Thymus (tissue), 11 donors: Measurements from ENCODE around the gene LATS2. TPM values are rescaled to one million over a fixed set of nuclear protein-coding genes. Genes with fewer than 3 reads are reported as not detected.
"Not testable (repeated sequence)": the region's sequence is repeated elsewhere in the genome, so short reads cannot be mapped to it uniquely, and the experiment has no call there.

Experiments
- DNase-seq, 9 donors: peaks; one replicate each; pipeline ENCODE4 v3.0.0-alpha.2; 2013; ENCODE audit warnings: low spot score in 9 of 9, low read depth in 6 of 9, missing footprints in 1 of 9
- H3K27ac ChIP-seq, 2 donors: one replicate each; pipeline ENCODE4 v1.5.1; 2013; ENCODE audit warnings: control low read depth in 1 of 2, low read depth in 1 of 2, low read length in 1 of 2, mild to moderate bottlenecking in 1 of 2, moderate library complexity in 1 of 2
- H3K27me3 ChIP-seq, 2 donors: one replicate each; pipeline ENCODE4 v1.5.1; 2013; ENCODE audit warnings: low read length in 1 of 2; ENCODE audit not compliant: control insufficient read depth in 2 of 2, insufficient read depth in 1 of 2
- H3K36me3 ChIP-seq, 2 donors: one replicate each; pipeline ENCODE4 v1.5.1; 2013; ENCODE audit warnings: low read length in 1 of 2, mild to moderate bottlenecking in 1 of 2, moderate library complexity in 1 of 2; ENCODE audit not compliant: control insufficient read depth in 2 of 2, insufficient read depth in 2 of 2
- H3K4me1 ChIP-seq, 2 donors: one replicate each; pipeline ENCODE4 v1.5.1; 2013; ENCODE audit warnings: low read length in 2 of 2; ENCODE audit not compliant: control insufficient read depth in 2 of 2, insufficient read depth in 2 of 2
- H3K4me3 ChIP-seq, 2 donors: one replicate each; pipeline ENCODE4 v1.5.1; 2013; ENCODE audit warnings: low read length in 2 of 2, control low read depth in 1 of 2, mild to moderate bottlenecking in 1 of 2
- H3K9me3 ChIP-seq, 2 donors: one replicate each; pipeline ENCODE4 v1.5.1; 2013; ENCODE audit warnings: low read length in 1 of 2, mild to moderate bottlenecking in 1 of 2; ENCODE audit not compliant: control insufficient read depth in 2 of 2, insufficient read depth in 1 of 2
- WGBS: extraction: QIAGEN DNeasy Blood & Tissue Kit; methylation state at CpG from one replicate; pipeline ENCODE4 v1.1.7; 2013; 5-methylcytosine and 5-hydroxymethylcytosine counted together
- polyA plus RNA-seq: library from polyadenylated mRNA; stranded (reverse); fragments of 200-250 nt; gene quantifications from one replicate; pipeline ENCODE4 v1.2.3, GENCODE V29; 2013
- total RNA-seq: library from RNA; stranded (reverse); fragments of 120-200 nt; gene quantifications from one replicate; pipeline ENCODE4 v1.2.4, GENCODE V29; 2013
- donor health status: healthy.

LATS2 gene
- total and polyA plus RNA-seq, 2 donors = 1.2 to 4.6 TPM

GRCh38 chr13:21053231-21053630 is 8.2 kb downstream of the LATS2 start:
- H3K27me3 ChIP-seq = no peaks in the 10 kb centered on the region
- no peak overlapping the region for H3K4me3 ChIP-seq
- 34% methylated on average over 5 of the region's 5 CpGs for WGBS
- H3K27ac ChIP-seq = no peak overlapping the region
- H3K36me3 ChIP-seq = no peaks in the 10 kb centered on the region
- no peak for DNase-seq
- no peaks in the 10 kb centered on the region for H3K4me1 ChIP-seq
- no peaks in the 10 kb centered on the region for H3K9me3 ChIP-seq

GRCh38 chr13:21051675-21052074 is 9.7 kb downstream of the LATS2 start:
- H3K9me3 ChIP-seq = no peaks in the 10 kb centered on the region
- H3K4me3 ChIP-seq = no peak overlapping the region
- no peaks in the 10 kb centered on the region for H3K36me3 ChIP-seq
- DNase-seq = no peak
- no peaks in the 10 kb centered on the region for H3K27me3 ChIP-seq
- 98% methylated on average over 3 of the region's 3 CpGs for WGBS
- no peak overlapping the region for H3K27ac ChIP-seq
- no peaks in the 10 kb centered on the region for H3K4me1 ChIP-seq

GRCh38 chr13:21050288-21051197 is 10.8 kb downstream of the LATS2 start:
- H3K27ac ChIP-seq = no peak overlapping the region
- H3K9me3 ChIP-seq = no peaks in the 10 kb centered on the region
- H3K4me1 ChIP-seq = no peaks in the 10 kb centered on the region
- WGBS = 97% methylated on average over 16 of the region's 16 CpGs
- no peaks in the 10 kb centered on the region for H3K27me3 ChIP-seq
- no peaks in the 10 kb centered on the region for H3K36me3 ChIP-seq
- no peak for DNase-seq
- H3K4me3 ChIP-seq = no peak overlapping the region

GRCh38 chr13:21049731-21050130 is 11.7 kb downstream of the LATS2 start:
- not testable (repeated sequence) for H3K4me3 ChIP-seq, H3K4me1 ChIP-seq, H3K9me3 ChIP-seq, H3K27ac ChIP-seq, H3K27me3 ChIP-seq, H3K36me3 ChIP-seq, DNase-seq
- 98% methylated on average over 6 of the region's 6 CpGs for WGBS

- Histone ChIP-seq H3K4me1 (no peaks in the 10 kb centered on the region), H3K36me3 (no peaks in the 10 kb centered on the region), H3K4me3 (no peak overlapping the region), H3K9me3 (no peaks in the 10 kb centered on the region), H3K27me3 (no peaks in the 10 kb centered on the region), H3K27ac (no peak overlapping the region)
- 98% methylated on average over 6 of the region's 6 CpGs for WGBS
- no peak for DNase-seq
Observed at GRCh38 chr13:21048901-21049698, 12.3 kb downstream of the LATS2 start.

GRCh38 chr13:21047591-21048282 is 13.6 kb downstream of the LATS2 start:
- no peaks in the 10 kb centered on the region for H3K36me3 ChIP-seq
- no peak for DNase-seq
- no peaks in the 10 kb centered on the region for H3K27me3 ChIP-seq
- no peak overlapping the region for H3K27ac ChIP-seq
- no peaks in the 10 kb centered on the region for H3K4me1 ChIP-seq
- 98% methylated on average over 10 of the region's 10 CpGs for WGBS
- H3K4me3 ChIP-seq = no peak overlapping the region
- H3K9me3 ChIP-seq = no peaks in the 10 kb centered on the region

GRCh38 chr13:21047087-21047486 is 14.3 kb downstream of the LATS2 start:
- H3K36me3 ChIP-seq = no peaks in the 10 kb centered on the region
- no peak overlapping the region for H3K4me3 ChIP-seq
- H3K9me3 ChIP-seq = no peaks in the 10 kb centered on the region
- H3K4me1 ChIP-seq = no peaks in the 10 kb centered on the region
- WGBS = 97% methylated on average over 9 of the region's 9 CpGs
- no peak for DNase-seq
- H3K27me3 ChIP-seq = no peaks in the 10 kb centered on the region
- H3K27ac ChIP-seq = no peak overlapping the region

GRCh38 chr13:21046203-21046602 is 15.2 kb downstream of the LATS2 start:
- no peaks in the 10 kb centered on the region for H3K9me3 ChIP-seq
- H3K27me3 ChIP-seq = no peaks in the 10 kb centered on the region
- H3K27ac ChIP-seq = no peak overlapping the region
- H3K4me3 ChIP-seq = no peak overlapping the region
- DNase-seq = no peak
- no peaks in the 10 kb centered on the region for H3K4me1 ChIP-seq
- 91% methylated on average over 7 of the region's 7 CpGs for whole genome bisulfite sequencing
- H3K36me3 ChIP-seq = no peaks in the 10 kb centered on the region

- no peaks in the 10 kb centered on the region for H3K9me3 ChIP-seq
- H3K4me3 ChIP-seq = no peak overlapping the region
- H3K4me1 ChIP-seq = no peaks in the 10 kb centered on the region
- no peak overlapping the region for H3K27ac ChIP-seq
- WGBS = 24% methylated on average over 5 of the region's 5 CpGs
- no peaks in the 10 kb centered on the region for H3K36me3 ChIP-seq
- no peaks in the 10 kb centered on the region for H3K27me3 ChIP-seq
- DNase-seq = no peak
Observed at GRCh38 chr13:21045100-21045499, 16.3 kb downstream of the LATS2 start.
